Loucy (cell line): ENCODE measurements around the gene ZNF805.

Experiments
- CTCF ChIP-seq: fragments of 200-600 bp; sonication (generic); conservative IDR thresholded peaks from 2 replicates; pipeline ENCODE4 v1.5.1; 2014; ENCODE audit warnings: mild to moderate bottlenecking, antibody characterized with exemption, low read length
- EZH2phosphoT487 ChIP-seq: fragments of 200-600 bp; IDR thresholded peaks from 2 replicates; pipeline ENCODE4 v1.6.1; 2018; ENCODE audit warnings: antibody characterized with exemption, mild to moderate bottlenecking, moderate library complexity, borderline replicate concordance

- no peak for TF ChIP-seq CTCF
- no peak for TF ChIP-seq EZH2phosphoT487
Observed at GRCh38 chr19:57267291-57267690, 26.9 kb downstream of the ZNF805 start.
